ENCODE results near the gene PPM1D.
"Not testable (repeated sequence)": the region's sequence is repeated elsewhere in the genome, so short reads cannot be mapped to it uniquely, and the experiment has no call there.

Gene PPM1D

DNA sequence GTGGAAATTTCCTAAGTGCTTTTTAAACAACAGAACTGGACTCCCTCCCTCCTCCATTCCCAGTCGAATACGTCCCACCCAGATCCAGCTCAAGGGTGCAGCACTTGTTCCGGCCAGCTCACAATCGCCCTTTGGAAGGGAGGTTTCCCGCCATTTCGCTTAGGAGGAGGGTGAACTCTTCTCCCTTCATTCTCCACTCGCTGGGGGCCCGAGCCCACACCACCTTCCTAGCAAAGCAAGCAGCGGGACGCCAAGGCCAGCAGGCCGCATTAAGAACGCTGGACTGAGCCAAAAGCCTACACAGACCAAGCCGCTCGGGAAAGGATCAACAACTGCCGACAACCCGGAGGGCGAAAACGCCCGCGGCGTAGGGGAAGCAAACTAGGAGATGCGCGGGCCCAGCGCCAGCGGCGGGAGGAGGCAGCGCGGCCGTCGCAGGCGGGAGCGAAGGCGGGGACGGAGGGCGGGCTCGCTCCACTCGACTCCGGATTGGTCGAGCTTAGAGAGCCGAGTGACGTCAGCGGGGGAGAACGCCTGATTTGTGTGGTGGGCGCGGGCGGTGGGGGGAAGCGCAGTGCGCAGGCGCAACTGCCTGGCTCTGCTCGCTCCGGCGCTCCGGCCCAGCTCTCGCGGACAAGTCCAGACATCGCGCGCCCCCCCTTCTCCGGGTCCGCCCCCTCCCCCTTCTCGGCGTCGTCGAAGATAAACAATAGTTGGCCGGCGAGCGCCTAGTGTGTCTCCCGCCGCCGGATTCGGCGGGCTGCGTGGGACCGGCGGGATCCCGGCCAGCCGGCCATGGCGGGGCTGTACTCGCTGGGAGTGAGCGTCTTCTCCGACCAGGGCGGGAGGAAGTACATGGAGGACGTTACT is at the start of gene PPM1D:
PPM1D (plus strand) TSS at position 574 of the 870 bp plus-strand sequence; CDS start at position 796, 222 bp downstream.
- peak; percentile 99 to 100 for DNase-seq (ENCODE audit: low read depth in 2 of 2)
- peak within 1 kb of the TSS; percentile 85 to 97 for H3K4me3 ChIP-seq (replicated peaks in 1 of 2; ENCODE audit: low read depth in 2 of 2, low read length in 2 of 2)
- TF ChIP-seq, protein P1, sequence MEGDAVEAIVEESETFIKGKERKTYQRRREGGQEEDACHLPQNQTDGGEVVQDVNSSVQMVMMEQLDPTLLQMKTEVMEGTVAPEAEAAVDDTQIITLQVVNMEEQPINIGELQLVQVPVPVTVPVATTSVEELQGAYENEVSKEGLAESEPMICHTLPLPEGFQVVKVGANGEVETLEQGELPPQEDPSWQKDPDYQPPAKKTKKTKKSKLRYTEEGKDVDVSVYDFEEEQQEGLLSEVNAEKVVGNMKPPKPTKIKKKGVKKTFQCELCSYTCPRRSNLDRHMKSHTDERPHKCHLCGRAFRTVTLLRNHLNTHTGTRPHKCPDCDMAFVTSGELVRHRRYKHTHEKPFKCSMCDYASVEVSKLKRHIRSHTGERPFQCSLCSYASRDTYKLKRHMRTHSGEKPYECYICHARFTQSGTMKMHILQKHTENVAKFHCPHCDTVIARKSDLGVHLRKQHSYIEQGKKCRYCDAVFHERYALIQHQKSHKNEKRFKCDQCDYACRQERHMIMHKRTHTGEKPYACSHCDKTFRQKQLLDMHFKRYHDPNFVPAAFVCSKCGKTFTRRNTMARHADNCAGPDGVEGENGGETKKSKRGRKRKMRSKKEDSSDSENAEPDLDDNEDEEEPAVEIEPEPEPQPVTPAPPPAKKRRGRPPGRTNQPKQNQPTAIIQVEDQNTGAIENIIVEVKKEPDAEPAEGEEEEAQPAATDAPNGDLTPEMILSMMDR (IDR thresholded peaks at IDR 0.05; ENCODE audit: low read depth, low read length): no peak

- H3K4me3 ChIP-seq (replicated peaks in 1 of 2; ENCODE audit: low read depth in 2 of 2, low read length in 2 of 2); DNase-seq (ENCODE audit: low read depth in 2 of 2): not testable (repeated sequence)
These were observed 47.7 kb upstream of the PPM1D start for GRCh38 chr17:60552255-60552654.

- TF ChIP-seq, protein P1 (IDR thresholded peaks at IDR 0.05; ENCODE audit: low read depth, low read length): no peak
- peak; percentile 92 to 98 for DNase-seq (ENCODE audit: low read depth in 2 of 2)
- no peak overlapping the region for H3K4me3 ChIP-seq (replicated peaks in 1 of 2; ENCODE audit: low read depth in 2 of 2, low read length in 2 of 2)
These were observed 45.6 kb upstream of the PPM1D start for GRCh38 chr17:60554377-60554788.

DNA sequence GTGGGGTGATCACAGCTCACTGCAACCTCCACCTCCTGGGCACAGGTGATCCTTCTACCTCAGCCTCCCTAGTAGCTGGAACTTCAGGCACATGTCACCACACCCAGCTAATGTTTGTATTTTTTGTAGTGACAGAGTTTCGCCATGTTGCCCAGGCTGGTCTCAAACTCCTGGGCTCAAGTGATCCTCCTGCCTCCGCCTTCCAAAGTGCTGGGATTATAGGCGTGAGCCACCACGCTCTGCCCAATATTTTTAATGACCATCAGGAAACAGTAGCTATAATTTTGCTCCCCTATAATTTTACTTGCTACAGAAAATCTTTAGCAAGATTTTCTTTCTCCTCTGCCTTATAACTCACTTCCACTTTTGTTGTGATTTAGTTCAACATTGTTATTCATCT is 44.2 kb upstream of the PPM1D start:
- no peak overlapping the region for H3K4me3 ChIP-seq (replicated peaks in 1 of 2; ENCODE audit: low read depth in 2 of 2, low read length in 2 of 2)
- TF ChIP-seq, protein P1 (IDR thresholded peaks at IDR 0.05; ENCODE audit: low read depth, low read length): no peak
- no peak for DNase-seq (ENCODE audit: low read depth in 2 of 2)

DNA sequence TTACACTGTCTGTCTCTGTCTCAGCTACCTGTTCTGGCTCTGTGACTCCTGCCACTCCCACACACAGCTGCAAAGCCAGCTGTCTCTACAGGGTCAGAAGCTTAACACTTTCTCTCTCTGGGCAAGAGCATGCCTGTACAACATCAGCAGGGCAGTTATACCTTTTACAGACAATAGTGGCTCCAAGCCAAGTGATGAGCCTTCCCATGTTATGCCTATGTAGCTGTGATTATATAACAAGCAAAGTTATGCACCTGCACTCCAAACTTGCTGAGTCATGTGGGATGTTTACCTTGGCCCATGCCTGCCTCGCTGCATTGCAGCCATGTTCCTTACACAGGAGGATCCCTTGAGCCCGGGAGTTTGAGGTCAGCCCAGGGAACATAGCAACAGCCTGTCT is 42.2 kb upstream of the PPM1D start:
- peak in 1 of 2 donors; percentile 33 for DNase-seq (ENCODE audit: low read depth in 2 of 2)
- H3K4me3 ChIP-seq (replicated peaks in 1 of 2; ENCODE audit: low read depth in 2 of 2, low read length in 2 of 2): no peak overlapping the region
- TF ChIP-seq, protein P1 (IDR thresholded peaks at IDR 0.05; ENCODE audit: low read depth, low read length): no peak

DNA sequence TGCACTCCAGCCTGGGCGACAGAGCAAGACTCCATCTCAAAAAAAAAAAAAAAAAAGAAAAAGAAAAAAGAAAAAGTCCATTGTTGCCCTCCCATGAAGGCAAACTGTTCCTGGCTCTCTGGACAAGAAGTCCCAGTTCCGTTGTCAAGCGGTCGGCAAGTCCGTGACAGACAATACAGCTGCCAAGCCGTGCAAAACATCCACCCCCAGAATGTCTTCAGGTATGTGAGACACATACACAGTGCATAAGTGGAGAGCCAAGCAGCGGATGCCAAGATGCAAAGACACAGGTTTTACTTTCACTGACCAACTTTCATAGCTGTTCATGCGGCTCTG is 40.4 kb upstream of the PPM1D start:
- TF ChIP-seq, protein P1 (IDR thresholded peaks at IDR 0.05; ENCODE audit: low read depth, low read length): no peak
- H3K4me3 ChIP-seq (replicated peaks in 1 of 2; ENCODE audit: low read depth in 2 of 2, low read length in 2 of 2): no peak overlapping the region
- DNase-seq (ENCODE audit: low read depth in 2 of 2): no peak

- no peak overlapping the region for H3K4me3 ChIP-seq (replicated peaks in 1 of 2; ENCODE audit: low read depth in 2 of 2, low read length in 2 of 2)
- no peak for DNase-seq (ENCODE audit: low read depth in 2 of 2)
- TF ChIP-seq, protein P1 (IDR thresholded peaks at IDR 0.05; ENCODE audit: low read depth, low read length): no peak
These were observed 39.8 kb upstream of the PPM1D start for GRCh38 chr17:60559995-60560859.
